HepG2 (cell line): ENCODE results near the gene CBLC. TPM values are rescaled to one million over a fixed set of nuclear protein-coding genes. Genes with fewer than 3 reads are reported as not detected.

Experiments used
- AKAP8 ChIP-seq: sonication (generic); formaldehyde crosslinking; IDR thresholded peaks from 2 replicates; pipeline ENCODE4 v1.5.1; 2020; ENCODE audit warnings: mild to moderate bottlenecking, missing genetic modification reagents
- BCL6 ChIP-seq: IDR thresholded peaks from 2 replicates; pipeline ENCODE4 v1.6.1; 2016; ENCODE audit warnings: missing genetic modification reagents, missing compliant biosample characterization
- CEBPG ChIP-seq: IDR thresholded peaks from 2 replicates; pipeline ENCODE4 v1.6.1; 2016
- ELF1 ChIP-seq: sonication (generic); formaldehyde crosslinking; IDR thresholded peaks from 2 replicates; pipeline ENCODE4 v1.4.0; 2020; ENCODE audit warnings: missing genetic modification reagents
- ETV6 ChIP-seq: sonication (generic); formaldehyde crosslinking; conservative IDR thresholded peaks from 2 replicates; pipeline ENCODE4 v1.4.0; 2020; ENCODE audit warnings: missing genetic modification reagents
- HDAC6 ChIP-seq: fragments of 200-600 bp; sonication (generic); IDR thresholded peaks from 2 replicates; pipeline ENCODE4 v1.7.0; 2017; ENCODE audit warnings: mild to moderate bottlenecking, antibody characterized with exemption, low read length, low read depth
- JDP2 ChIP-seq: sonication (generic); formaldehyde crosslinking; IDR thresholded peaks from 2 replicates; pipeline ENCODE4 v1.8.1; 2022; ENCODE audit warnings: missing genetic modification reagents, borderline replicate concordance
- KAT7 ChIP-seq: IDR thresholded peaks from 2 replicates; pipeline ENCODE4 v1.6.1; 2018; ENCODE audit warnings: borderline replicate concordance, missing compliant biosample characterization
- KDM5A ChIP-seq: fragments of 200-600 bp; sonication (generic); IDR thresholded peaks from 2 replicates; pipeline ENCODE4 v1.7.0; 2018; ENCODE audit warnings: antibody characterized with exemption, mild to moderate bottlenecking, low read length, borderline replicate concordance
- KLF6 ChIP-seq: IDR thresholded peaks from 2 replicates; pipeline ENCODE4 v1.8.0; 2016; ENCODE audit warnings: missing biosample characterization, missing genetic modification reagents
- MED1 ChIP-seq: sonication (generic); formaldehyde crosslinking; IDR thresholded peaks from 2 replicates; pipeline ENCODE4 v1.4.0; 2020; ENCODE audit warnings: missing genetic modification reagents
- MTERF4 ChIP-seq: sonication (generic); formaldehyde crosslinking; IDR thresholded peaks from 2 replicates; pipeline ENCODE4 v1.8.0; 2023; ENCODE audit warnings: mild to moderate bottlenecking, missing genetic modification reagents
- NCOA1 ChIP-seq: sonication (generic); formaldehyde crosslinking; IDR thresholded peaks from 2 replicates; pipeline ENCODE4 v1.9.0; 2021; ENCODE audit warnings: missing genetic modification reagents
- RAD21 ChIP-seq: fragments of 450-650 bp; formaldehyde crosslinking; IDR thresholded peaks from 2 replicates; pipeline ENCODE4 v1.5.0; 2020; ENCODE audit warnings: mild to moderate bottlenecking
- RAD51 ChIP-seq: fragments of 450-650 bp; IDR thresholded peaks from 2 replicates; pipeline ENCODE4 v1.6.1; 2016; ENCODE audit warnings: borderline replicate concordance
- SAFB2 ChIP-seq: sonication (generic); formaldehyde crosslinking; IDR thresholded peaks from 2 replicates; pipeline ENCODE4 v1.5.1; 2020; ENCODE audit warnings: missing genetic modification reagents, low read depth, mild to moderate bottlenecking, borderline replicate concordance
- SRSF9 ChIP-seq: fragments of 200-400 bp; formaldehyde crosslinking; IDR thresholded peaks from 2 replicates; pipeline ENCODE4 v1.6.1; 2018; ENCODE audit warnings: borderline replicate concordance, mild to moderate bottlenecking, low read depth, low read length; ENCODE audit not compliant: insufficient read depth, poor library complexity, severe bottlenecking
- ZBTB25 ChIP-seq: IDR thresholded peaks from 2 replicates; pipeline ENCODE4 v1.6.1; 2018; ENCODE audit warnings: missing genetic modification reagents
- ZNF207 ChIP-seq: fragments of 450-650 bp; IDR thresholded peaks from 2 replicates; pipeline ENCODE4 v1.6.1; 2016; ENCODE audit warnings: antibody characterized with exemption, borderline replicate concordance
- ZNF383 ChIP-seq: sonication (generic); formaldehyde crosslinking; IDR thresholded peaks from 2 replicates; pipeline ENCODE4 v1.4.0; 2020; ENCODE audit warnings: missing genetic modification reagents, mild to moderate bottlenecking, borderline replicate concordance
- ZNF547 ChIP-seq: sonication (generic); formaldehyde crosslinking; IDR thresholded peaks from 2 replicates; pipeline ENCODE4 v1.5.1; 2020; ENCODE audit warnings: mild to moderate bottlenecking, missing genetic modification reagents
- ZNF747 ChIP-seq: sonication (generic); formaldehyde crosslinking; IDR thresholded peaks from 2 replicates; pipeline ENCODE4 v1.8.1; 2023; ENCODE audit warnings: missing genetic modification reagents, mild to moderate bottlenecking, borderline replicate concordance
- polyA plus RNA-seq, 8 experiments: library from polyadenylated mRNA; depleted of rRNA in 3 of 8; stranded (reverse) in 7 of 8; unstranded in 1 of 8; fragments of >200 nt; fragmentation: Illumina TruSeq in 4 of 8; extraction: Trizol in 4 of 8; gene quantifications; 2 replicates each; pipeline versions ENCODE4 v1.2.1 to v1.2.3, GENCODE V29; 2011 to 2016; ENCODE audit warnings: low read depth in 4 of 8, missing spikeins in 1 of 8, mixed read lengths in 1 of 8; ENCODE audit not compliant: insufficient read depth in 1 of 8
- total RNA-seq, 5 experiments: library from RNA; depleted of rRNA; stranded (reverse); fragments of >200 nt; fragmentation: Illumina TruSeq; extraction: Trizol; gene quantifications; 2 replicates each; pipeline ENCODE4 v1.2.3, GENCODE V29; 2016; ENCODE audit warnings: low read depth in 1 of 5
- TF ChIP-seq, protein P1 (sequence below): sonication (generic); formaldehyde crosslinking; IDR thresholded peaks from 2 replicates; pipeline ENCODE4 v1.9.0; 2022; ENCODE audit warnings: low read depth, missing genetic modification reagents
- TF ChIP-seq, protein P2 (sequence below): IDR thresholded peaks from 2 replicates; pipeline ENCODE4 v1.6.1; 2016; ENCODE audit warnings: low read depth
- TF ChIP-seq, protein P3 (sequence below): sonication (generic); formaldehyde crosslinking; IDR thresholded peaks from 2 replicates; pipeline ENCODE4 v1.5.0; 2020; ENCODE audit warnings: missing genetic modification reagents

Gene CBLC
- total and polyA plus RNA-seq, 2 of the 13 experiments (the other 11 are each of a cell fraction or from before 2014, with no cell fraction given) = 1.8 to 2.6 TPM

- TF ChIP-seq MED1 (CRISPR knock-in tag) = peak; percentile 46; the same call in 1 of the 2 replicates
- no peak for TF ChIP-seq ZNF547 (CRISPR knock-in tag)
- TF ChIP-seq SRSF9 = no peak
- no peak for TF ChIP-seq RAD21 (CRISPR knock-in tag)
- TF ChIP-seq, protein P1, sequence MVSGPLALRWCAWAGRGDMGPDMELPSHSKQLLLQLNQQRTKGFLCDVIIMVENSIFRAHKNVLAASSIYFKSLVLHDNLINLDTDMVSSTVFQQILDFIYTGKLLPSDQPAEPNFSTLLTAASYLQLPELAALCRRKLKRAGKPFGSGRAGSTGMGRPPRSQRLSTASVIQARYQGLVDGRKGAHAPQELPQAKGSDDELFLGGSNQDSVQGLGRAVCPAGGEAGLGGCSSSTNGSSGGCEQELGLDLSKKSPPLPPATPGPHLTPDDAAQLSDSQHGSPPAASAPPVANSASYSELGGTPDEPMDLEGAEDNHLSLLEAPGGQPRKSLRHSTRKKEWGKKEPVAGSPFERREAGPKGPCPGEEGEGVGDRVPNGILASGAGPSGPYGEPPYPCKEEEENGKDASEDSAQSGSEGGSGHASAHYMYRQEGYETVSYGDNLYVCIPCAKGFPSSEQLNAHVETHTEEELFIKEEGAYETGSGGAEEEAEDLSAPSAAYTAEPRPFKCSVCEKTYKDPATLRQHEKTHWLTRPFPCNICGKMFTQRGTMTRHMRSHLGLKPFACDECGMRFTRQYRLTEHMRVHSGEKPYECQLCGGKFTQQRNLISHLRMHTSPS (CRISPR knock-in tag) = peak; percentile 89
- TF ChIP-seq ELF1 (CRISPR knock-in tag) = no peak
- TF ChIP-seq, protein P2, sequence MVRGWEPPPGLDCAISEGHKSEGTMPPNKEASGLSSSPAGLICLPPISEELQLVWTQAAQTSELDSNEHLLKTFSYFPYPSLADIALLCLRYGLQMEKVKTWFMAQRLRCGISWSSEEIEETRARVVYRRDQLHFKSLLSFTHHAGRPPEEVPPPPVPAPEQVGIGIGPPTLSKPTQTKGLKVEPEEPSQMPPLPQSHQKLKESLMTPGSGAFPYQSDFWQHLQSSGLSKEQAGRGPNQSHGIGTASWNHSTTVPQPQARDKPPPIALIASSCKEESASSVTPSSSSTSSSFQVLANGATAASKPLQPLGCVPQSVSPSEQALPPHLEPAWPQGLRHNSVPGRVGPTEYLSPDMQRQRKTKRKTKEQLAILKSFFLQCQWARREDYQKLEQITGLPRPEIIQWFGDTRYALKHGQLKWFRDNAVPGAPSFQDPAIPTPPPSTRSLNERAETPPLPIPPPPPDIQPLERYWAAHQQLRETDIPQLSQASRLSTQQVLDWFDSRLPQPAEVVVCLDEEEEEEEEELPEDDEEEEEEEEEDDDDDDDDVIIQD (CRISPR knock-in tag) = no peak
- TF ChIP-seq ZNF747 = no peak
- TF ChIP-seq ETV6 (CRISPR knock-in tag) = no peak
- TF ChIP-seq, protein P3, sequence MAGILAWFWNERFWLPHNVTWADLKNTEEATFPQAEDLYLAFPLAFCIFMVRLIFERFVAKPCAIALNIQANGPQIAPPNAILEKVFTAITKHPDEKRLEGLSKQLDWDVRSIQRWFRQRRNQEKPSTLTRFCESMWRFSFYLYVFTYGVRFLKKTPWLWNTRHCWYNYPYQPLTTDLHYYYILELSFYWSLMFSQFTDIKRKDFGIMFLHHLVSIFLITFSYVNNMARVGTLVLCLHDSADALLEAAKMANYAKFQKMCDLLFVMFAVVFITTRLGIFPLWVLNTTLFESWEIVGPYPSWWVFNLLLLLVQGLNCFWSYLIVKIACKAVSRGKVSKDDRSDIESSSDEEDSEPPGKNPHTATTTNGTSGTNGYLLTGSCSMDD = no peak
- TF ChIP-seq HDAC6 = no peak
- TF ChIP-seq KLF6 (CRISPR knock-in tag) = no peak
- TF ChIP-seq KAT7 = no peak
- TF ChIP-seq RAD51 = no peak
- no peak for TF ChIP-seq MTERF4 (CRISPR knock-in tag)
- no peak for TF ChIP-seq ZNF383
- TF ChIP-seq JDP2 (CRISPR knock-in tag) = no peak
- no peak for TF ChIP-seq NCOA1 (CRISPR knock-in tag)
- 0 out of 2 replicates have a peak, but pooled peaks have one; percentile 13 for TF ChIP-seq CEBPG (CRISPR knock-in tag)
- peak; percentile 55 for TF ChIP-seq BCL6
- no peak for TF ChIP-seq AKAP8 (CRISPR knock-in tag)
- no peak for TF ChIP-seq ZNF207
- no peak for TF ChIP-seq ZBTB25 (CRISPR knock-in tag)
- TF ChIP-seq KDM5A = no peak
- TF ChIP-seq SAFB2 (CRISPR knock-in tag) = no peak
Measured at GRCh38 chr19:44738603-44739558, 38.8 kb upstream of the CBLC start (continued).
